Neural cell (in vitro differentiated cells): ENCODE results near the gene PRDM11.

ENCODE experiments used
- CTCF ChIP-seq: fragments of 450-650 bp; IDR thresholded peaks from 2 replicates; pipeline ENCODE4 v1.5.1; 2014; ENCODE audit warnings: antibody characterized with exemption, mild to moderate bottlenecking, moderate library complexity; ENCODE audit not compliant: poor library complexity, severe bottlenecking
- EZH2 ChIP-seq: fragments of 200-600, 300-800 bp; shearing (Covaris generic), sonication (generic); IDR thresholded peaks from 2 replicates; pipeline ENCODE4 v1.6.1; 2014; ENCODE audit warnings: antibody characterized with exemption, low read length, borderline replicate concordance, mild to moderate bottlenecking; ENCODE audit not compliant: insufficient read depth, poor library complexity, severe bottlenecking

GRCh38 chr11:45145083-45145378 is 1.4 kb upstream of the PRDM11 start:
- TF ChIP-seq EZH2 (no peak), CTCF (no peak)
